Mammary epithelial cell (primary cell): ENCODE data around the gene NIT1.

Source experiments
- EZH2 ChIP-seq: IDR thresholded peaks from 2 replicates; pipeline ENCODE4 v1.6.1; 2012; ENCODE audit warnings: low read length, inconsistent platforms, borderline replicate concordance
- TF ChIP-seq, protein P1 (sequence below), 2 donors: IDR thresholded peaks in 1 of 2; conservative IDR thresholded peaks in 1 of 2; 2 replicates each; pipeline ENCODE4 v1.5.1; 2011 to 2012; ENCODE audit warnings: inconsistent platforms in 2 of 2, low read length in 2 of 2, mild to moderate bottlenecking in 2 of 2, control low read depth in 1 of 2, low read depth in 1 of 2; ENCODE audit not compliant: insufficient read depth in 1 of 2; ENCODE audit errors: extremely low read depth in 1 of 2

- TF ChIP-seq, protein P1, sequence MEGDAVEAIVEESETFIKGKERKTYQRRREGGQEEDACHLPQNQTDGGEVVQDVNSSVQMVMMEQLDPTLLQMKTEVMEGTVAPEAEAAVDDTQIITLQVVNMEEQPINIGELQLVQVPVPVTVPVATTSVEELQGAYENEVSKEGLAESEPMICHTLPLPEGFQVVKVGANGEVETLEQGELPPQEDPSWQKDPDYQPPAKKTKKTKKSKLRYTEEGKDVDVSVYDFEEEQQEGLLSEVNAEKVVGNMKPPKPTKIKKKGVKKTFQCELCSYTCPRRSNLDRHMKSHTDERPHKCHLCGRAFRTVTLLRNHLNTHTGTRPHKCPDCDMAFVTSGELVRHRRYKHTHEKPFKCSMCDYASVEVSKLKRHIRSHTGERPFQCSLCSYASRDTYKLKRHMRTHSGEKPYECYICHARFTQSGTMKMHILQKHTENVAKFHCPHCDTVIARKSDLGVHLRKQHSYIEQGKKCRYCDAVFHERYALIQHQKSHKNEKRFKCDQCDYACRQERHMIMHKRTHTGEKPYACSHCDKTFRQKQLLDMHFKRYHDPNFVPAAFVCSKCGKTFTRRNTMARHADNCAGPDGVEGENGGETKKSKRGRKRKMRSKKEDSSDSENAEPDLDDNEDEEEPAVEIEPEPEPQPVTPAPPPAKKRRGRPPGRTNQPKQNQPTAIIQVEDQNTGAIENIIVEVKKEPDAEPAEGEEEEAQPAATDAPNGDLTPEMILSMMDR (conservative IDR thresholded peaks at IDR 0.05 in 1 of 2, IDR thresholded peaks at IDR 0.05 in 1 of 2; ENCODE audit: extremely low read depth in 1 of 2, insufficient read depth in 1 of 2, low read depth in 1 of 2, low read length in 2 of 2) = no peak
- TF ChIP-seq EZH2 = no peak
Observed at GRCh38 chr1:161164901-161165610, 47.2 kb downstream of the NIT1 start.
